Esophagus mucosa (tissue), 1 donor: Measurements from ENCODE around the gene ZNF687. TPM values are rescaled to one million over a fixed set of nuclear protein-coding genes. Genes with fewer than 3 reads are reported as not detected.
A peak's percentile ranks its signal among the peaks of the same experiment; 100 is the strongest.
"Not testable (repeated sequence)": the region's sequence is repeated elsewhere in the genome, so short reads cannot be mapped to it uniquely, and the experiment has no call there.

Source experiments
- ATAC-seq: fragments of 200-7000 bp; cut with Tn5 transposase; one replicate; pipeline ENCODE4 v1.9.1; 2020
- total RNA-seq: library from RNA; stranded (reverse); gene quantifications from one replicate; pipeline ENCODE4 v1.2.4, GENCODE V29; 2023
- donor health status: DM: yes; HTN: yes; CAD: no.

ZNF687 gene
- 12.6 TPM for total RNA-seq

GRCh38 chr1:151281969-151282882 is at the start of gene ZNF687:
Gene ZNF687, plus strand, starts transcription at chr1:151282299. Its CDS starts 3,993 bp downstream, at chr1:151286292.
- ATAC-seq = peak; percentile 95

- ATAC-seq = no peak
These were observed 46.9 kb upstream of the ZNF687 start for GRCh38 chr1:151235235-151235634.

GRCh38 chr1:151237678-151238466 is 44.2 kb upstream of the ZNF687 start:
- no peak for ATAC-seq

- ATAC-seq = no peak
These were observed 43.7 kb upstream of the ZNF687 start for GRCh38 chr1:151238467-151238739.

GRCh38 chr1:151242442-151242841 is 39.7 kb upstream of the ZNF687 start:
- ATAC-seq = no peak

GRCh38 chr1:151243683-151244216 is 38.3 kb upstream of the ZNF687 start:
- no peak for ATAC-seq

- no peak for ATAC-seq
These were observed 35.3 kb upstream of the ZNF687 start for GRCh38 chr1:151246786-151247185.

GRCh38 chr1:151251656-151252470 is 30.2 kb upstream of the ZNF687 start:
- peak; percentile 58 for ATAC-seq

GRCh38 chr1:151254217-151255213 is 27.6 kb upstream of the ZNF687 start, which contains the start of gene PSMD4:
Gene PSMD4, plus strand, starts transcription at chr1:151254734. Its CDS starts 49 bp downstream, at chr1:151254783.
- peak; percentile 96 for ATAC-seq

- ATAC-seq = no peak
These were observed 26.7 kb upstream of the ZNF687 start for GRCh38 chr1:151255381-151255780.

- no peak for ATAC-seq
These were observed 22.7 kb upstream of the ZNF687 start for GRCh38 chr1:151259351-151259750.

- no peak for ATAC-seq
These were observed 16.5 kb upstream of the ZNF687 start for GRCh38 chr1:151265446-151266236.

- ATAC-seq = no peak
These were observed 15.8 kb upstream of the ZNF687 start for GRCh38 chr1:151266315-151266714.

- ATAC-seq = no peak
These were observed 15.3 kb upstream of the ZNF687 start for GRCh38 chr1:151266821-151267220.

GRCh38 chr1:151267760-151268159 is 14.3 kb upstream of the ZNF687 start:
- ATAC-seq = peak; percentile 96

GRCh38 chr1:151273924-151274466 is 8.1 kb upstream of the ZNF687 start:
- ATAC-seq = no peak

GRCh38 chr1:151275341-151275740 is 6.8 kb upstream of the ZNF687 start:
- not testable (repeated sequence) for ATAC-seq

- ATAC-seq = no peak
These were observed 4.8 kb upstream of the ZNF687 start for GRCh38 chr1:151277249-151277648.

GRCh38 chr1:151281225-151281968 is 702 bp upstream of the ZNF687 start:
- peak; percentile 85 for ATAC-seq
